NCI-H446 (cell line): ENCODE measurements around the gene RGS3.

Source experiments
- DNase-seq, 2 experiments: peaks; one replicate each; lab custom pipeline; 2025; lab: John Stamatoyannopoulos, UW

RGS3 gene

DNA sequence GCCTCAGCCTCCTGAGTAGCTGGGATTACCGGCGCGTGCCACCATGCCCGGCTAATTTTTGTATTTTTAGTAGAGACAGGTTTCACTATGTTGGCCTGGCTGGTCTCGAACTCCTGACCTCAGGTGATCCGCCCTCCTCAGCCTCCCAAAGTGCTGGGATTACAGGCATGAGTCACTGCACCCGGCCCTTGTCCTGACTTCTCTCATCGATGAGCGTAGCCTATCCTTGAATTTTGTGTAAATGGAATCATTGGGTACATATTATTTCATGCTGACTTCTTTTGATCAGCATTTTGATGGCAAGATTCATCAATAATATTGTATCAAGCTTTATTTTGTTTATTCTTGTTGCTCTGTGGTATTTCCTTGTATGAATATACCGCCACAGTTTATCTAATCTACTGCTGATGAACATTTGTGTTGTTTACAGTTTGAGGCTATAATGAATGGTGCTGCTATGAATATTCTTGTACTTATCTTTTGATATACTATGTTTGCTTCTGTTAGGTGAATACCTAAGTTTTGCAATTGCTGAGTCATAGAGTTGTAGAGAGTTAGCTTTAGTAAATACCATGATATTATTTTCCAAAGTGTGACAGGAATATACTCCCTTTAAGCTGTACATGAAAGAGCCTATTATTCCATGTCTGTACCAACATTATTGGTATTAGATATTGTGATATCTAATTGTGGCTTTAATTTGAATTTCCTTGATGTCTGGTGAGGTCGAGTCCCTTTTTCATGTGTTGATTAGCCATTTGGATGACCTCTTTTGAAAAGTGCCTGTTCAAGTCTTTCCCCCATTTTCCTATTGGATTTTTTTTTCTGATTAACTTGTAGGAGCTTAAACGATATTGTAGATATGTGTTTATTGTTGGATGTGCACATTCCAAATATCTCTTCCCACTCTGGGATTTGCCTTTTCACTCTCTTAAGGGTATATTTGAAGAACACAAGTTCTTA, 107.5 kb downstream of the RGS3 start:
- DNase-seq: no peak

DNA sequence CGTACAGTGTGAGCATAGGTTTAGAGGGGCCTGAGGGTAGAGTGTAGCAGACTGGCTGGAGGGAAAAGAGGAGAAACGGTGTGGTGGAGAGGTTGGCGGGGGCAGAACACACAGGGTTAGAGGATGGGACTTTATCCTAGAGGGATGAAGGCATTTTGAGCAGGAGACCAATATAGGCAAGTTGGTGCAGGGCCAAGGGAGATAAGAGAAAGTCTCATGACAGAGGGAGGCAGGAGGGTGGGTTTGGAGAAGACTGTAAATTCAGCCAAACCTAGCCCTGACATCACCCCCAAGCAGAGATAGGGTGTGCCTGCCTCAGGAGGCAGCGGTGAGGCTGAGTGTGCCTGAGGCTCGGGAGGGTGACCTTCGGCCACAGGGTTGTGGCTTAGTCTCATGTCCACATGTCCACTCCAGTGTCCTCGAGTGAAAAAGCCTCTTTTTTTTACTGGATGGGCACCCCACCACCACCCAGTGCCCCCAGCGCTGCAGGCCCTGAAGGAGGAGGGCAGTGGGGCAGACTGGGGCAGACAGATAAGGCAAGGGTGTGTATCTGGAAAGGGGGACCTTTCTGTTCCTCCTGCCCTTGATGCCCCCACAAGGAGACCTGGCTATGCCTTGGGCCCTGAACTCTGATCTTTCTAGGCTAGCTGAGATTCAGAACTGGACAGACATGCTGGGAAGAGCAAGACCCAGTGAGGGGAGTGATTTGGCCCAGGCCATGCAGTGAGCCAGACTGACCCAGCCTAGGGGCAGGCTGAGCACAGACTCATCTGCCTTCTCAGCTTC, 108.7 kb downstream of the RGS3 start:
- no peak for DNase-seq

DNA sequence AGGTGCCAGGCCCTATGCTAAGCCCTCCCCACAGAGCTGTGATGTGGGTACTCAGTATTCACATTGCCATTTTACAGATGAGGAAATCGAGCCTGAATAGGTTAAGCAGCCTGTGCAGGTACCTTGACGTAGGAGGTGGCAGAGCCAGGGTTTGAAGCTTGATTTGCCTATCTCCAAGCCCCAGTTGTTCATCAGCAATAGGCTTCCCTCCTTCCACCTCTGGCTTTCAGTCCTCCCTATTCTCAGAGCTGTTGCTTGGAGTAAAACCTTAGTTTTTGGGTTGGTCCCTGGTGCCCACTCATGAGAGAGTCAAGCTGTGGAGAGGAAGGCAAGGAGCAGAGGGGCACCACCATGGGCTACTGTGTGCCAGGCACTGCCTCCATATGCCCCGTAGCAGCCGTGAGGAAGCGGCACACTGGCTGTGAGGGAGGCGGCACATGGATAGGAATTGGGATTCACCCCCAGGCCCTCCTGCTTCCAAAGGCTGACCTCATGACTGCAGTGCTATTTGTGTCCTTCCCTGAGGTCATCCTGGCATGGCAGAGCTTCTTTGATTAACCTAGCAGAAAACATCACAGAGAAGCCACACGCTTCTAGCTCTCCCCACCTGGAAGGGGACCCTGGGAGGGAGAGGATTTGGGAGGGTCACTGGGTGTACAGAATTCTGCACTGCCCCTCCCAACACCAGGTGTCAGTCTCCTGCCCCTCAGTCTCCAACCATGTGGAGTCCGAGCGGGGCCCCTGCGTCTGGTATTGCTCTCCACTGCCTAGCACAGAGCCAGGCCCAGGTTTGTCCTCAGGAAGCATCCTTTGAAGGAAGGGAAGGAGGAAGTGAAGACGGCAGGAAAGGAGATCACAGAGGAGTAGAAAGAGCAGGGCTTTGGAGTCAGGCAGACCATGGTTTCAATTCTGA, 109.8 kb downstream of the RGS3 start:
- no peak for DNase-seq

DNA sequence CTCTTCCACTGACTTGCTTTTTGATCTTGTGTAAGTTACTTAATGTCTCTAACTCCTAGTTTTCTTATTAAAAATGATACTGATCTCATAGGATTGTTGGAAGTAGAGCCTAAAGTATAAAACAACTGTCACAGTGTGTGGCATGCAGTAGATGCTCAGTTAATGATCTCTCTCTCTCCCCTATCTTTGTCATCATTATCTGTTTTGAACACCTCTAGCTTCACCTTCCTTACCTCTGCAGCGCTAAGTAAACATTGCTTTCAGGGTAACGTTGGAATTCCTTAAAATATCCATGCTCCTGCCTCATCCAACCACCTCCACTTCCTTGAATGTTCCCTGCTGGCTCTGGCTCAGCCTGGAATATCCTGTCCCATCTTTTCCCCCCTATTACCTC, 110.4 kb downstream of the RGS3 start:
- no peak for DNase-seq

- no peak for DNase-seq
Measured at GRCh38 chr9:113574441-113575262, 111.1 kb downstream of the RGS3 start.

GRCh38 chr9:113577525-113578261, 114.2 kb downstream of the RGS3 start:
- no peak for DNase-seq

GRCh38 chr9:113578279-113578865, 114.8 kb downstream of the RGS3 start:
- no peak for DNase-seq

DNA sequence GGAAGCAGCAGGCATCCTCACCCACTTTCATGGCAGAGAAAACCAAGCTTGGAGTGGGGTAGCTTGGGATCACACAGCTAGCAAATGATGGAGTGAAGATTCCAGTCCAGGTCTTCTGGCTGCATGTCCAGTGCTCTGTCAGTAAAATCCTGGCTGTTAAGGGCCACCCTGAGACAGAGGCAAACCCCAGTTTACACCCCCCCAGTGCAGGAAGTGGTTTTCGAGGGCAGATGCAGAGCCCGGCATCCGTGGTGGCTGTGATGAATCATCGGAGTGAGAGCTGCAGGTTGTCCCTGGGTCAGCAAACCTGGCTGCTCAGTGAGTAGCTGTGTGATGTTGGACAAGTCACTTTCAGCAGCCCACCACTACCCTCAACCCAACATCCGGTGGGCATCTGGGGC, 115.4 kb downstream of the RGS3 start:
- no peak for DNase-seq

- no peak for DNase-seq
Measured at GRCh38 chr9:113579283-113580040, 115.9 kb downstream of the RGS3 start.

GRCh38 chr9:113580041-113580953, 116.8 kb downstream of the RGS3 start:
- no peak for DNase-seq

DNA sequence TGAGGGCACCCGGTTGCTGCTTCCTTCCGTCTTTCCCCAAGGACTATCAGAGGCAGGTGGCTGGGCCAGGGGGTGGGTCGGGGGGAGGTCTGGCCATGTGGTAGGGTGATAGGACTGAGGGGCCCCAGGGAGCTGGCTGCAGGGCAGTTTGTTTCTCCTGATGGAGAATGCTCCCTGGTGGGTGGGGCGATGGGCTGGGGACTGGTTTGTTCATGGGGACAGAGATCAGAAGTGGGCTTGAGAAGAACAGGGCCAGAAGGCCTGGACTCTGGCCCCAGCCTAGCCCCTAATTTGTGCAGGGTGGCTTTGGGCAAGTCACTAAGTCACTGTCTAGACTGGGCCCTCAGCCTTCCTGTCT, 117.4 kb downstream of the RGS3 start:
- DNase-seq: no peak

DNA sequence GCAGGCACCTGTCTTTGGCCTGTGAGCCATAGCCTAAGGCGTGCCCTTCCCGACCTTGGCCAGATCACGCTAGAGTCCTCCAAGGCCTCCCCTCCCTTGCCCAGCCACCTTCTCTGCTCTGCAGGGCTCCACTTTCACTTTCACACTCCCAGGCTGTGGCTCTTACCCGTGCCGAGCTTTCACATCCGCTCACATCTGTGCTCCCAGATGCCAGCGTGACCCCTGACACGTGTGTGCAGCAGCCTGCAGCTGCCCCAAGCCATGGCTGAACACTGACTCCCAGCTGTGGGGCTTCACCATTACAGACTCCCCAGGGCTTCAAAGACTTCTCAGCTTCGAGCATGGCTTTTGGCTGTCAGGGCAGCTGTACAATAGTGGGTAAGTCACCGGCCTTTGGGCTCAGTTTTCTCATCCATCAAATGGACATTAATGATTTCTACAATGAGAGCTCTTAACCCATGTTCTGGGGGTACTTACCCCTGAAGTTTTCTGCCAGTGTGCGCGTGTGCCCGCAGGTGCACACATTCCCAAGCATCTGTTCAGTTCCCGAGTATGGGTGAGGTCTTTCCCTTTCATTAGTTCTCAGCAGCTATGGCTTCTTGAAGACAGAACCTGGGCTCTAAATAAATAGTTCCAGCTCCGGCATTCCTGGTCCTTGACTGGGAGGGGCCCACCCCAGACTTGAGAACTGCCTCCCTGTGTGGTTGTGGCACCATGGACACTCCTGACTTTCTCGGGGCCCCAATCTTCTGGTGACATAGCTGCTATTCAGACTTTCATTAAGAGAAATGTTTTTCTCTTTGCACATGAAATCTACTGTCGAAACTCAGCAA, 118.6 kb downstream of the RGS3 start:
- DNase-seq: no peak

DNA sequence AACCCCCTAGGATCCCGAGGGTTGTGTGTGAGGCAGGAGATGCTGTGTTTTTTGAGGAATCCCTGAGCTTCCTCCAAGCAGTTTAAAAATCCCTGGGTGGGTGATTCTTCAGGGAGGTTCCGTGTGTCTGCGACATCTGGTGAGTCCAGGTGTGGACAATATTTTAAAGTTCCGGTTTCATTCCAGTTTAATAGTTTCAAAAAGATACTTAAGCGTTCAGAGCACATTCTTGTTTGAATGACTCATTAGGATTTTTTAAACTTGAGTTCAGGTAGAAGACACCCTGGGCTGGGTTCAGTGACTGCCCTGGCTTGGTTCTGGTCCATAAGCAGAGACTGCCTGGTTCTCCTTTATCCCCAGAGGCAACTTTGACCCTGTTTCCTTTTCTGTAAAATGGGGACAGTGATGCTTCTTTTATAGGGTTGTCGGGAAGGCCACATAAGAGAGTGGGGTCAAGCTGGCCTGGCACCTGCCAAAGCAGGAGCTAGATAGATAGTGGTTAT, 119.2 kb downstream of the RGS3 start:
- no peak for DNase-seq

DNA sequence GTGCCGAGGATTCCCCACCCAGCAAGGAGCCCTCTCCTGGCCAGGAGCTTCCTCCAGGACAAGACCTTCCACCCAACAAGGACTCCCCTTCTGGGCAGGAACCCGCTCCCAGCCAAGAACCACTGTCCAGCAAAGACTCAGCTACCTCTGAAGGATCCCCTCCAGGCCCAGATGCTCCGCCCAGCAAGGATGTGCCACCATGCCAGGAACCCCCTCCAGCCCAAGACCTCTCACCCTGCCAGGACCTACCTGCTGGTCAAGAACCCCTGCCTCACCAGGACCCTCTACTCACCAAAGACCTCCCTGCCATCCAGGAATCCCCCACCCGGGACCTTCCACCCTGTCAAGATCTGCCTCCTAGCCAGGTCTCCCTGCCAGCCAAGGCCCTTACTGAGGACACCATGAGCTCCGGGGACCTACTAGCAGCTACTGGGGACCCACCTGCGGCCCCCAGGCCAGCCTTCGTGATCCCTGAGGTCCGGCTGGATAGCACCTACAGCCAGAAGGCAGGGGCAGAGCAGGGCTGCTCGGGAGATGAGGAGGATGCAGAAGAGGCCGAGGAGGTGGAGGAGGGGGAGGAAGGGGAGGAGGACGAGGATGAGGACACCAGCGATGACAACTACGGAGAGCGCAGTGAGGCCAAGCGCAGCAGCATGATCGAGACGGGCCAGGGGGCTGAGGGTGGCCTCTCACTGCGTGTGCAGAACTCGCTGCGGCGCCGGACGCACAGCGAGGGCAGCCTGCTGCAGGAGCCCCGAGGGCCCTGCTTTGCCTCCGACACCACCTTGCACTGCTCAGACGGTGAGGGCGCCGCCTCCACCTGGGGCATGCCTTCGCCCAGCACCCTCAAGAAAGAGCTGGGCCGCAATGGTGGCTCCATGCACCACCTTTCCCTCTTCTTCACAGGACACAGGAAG, 120.2 kb downstream of the RGS3 start:
- DNase-seq: no peak

- no peak for DNase-seq
Measured at GRCh38 chr9:113584428-113585084, 121.0 kb downstream of the RGS3 start.

DNA sequence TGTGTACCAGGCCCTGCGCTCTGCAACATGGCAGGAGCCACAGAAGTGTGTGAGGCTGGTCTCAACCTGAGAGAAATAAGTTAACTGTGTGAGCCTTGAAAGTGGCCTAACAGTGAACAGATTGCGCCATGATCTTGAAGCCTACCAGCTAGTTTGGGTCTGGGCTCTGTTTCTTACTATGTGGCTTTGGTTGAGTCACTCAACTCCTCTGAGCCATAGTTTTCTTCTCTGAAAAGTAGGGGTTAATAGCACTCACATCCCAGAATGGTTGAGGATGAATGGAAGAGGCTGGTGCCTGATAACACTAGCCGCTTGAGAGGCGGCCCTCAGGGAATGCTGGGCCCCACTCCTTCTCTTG, 121.5 kb downstream of the RGS3 start:
- DNase-seq: no peak
